ENCODE measurements around the gene ZNF784.

DNA sequence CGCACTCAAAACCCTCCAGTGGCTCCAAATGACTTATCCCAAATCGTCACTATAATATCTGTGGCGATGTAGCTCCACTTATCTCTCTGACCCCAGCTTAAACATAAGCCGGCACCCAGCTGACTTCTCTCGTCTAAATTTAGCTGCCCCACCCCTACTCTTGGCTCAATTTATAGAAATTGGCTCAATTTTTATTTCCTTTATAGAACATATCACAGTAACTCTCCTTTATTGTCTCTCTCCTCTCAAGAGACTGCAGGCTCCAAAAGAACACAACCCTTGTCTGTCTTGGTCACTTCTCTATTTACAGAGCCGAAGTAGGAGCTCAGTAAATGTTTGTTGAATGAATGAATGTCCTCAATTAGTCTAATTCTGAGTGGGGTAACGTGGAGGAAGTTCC is 805 bp downstream of the ZNF784 start:
- TF ChIP-seq TCF7 (CRISPR knock-in tag; IDR thresholded peaks at IDR 0.05; ENCODE audit: low read depth), result no peak
- no peak for TF ChIP-seq EMX1 (CRISPR knock-in tag; IDR thresholded peaks at IDR 0.05)
- TF ChIP-seq, protein P1, sequence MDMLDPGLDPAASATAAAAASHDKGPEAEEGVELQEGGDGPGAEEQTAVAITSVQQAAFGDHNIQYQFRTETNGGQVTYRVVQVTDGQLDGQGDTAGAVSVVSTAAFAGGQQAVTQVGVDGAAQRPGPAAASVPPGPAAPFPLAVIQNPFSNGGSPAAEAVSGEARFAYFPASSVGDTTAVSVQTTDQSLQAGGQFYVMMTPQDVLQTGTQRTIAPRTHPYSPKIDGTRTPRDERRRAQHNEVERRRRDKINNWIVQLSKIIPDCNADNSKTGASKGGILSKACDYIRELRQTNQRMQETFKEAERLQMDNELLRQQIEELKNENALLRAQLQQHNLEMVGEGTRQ (CRISPR knock-in tag; IDR thresholded peaks at IDR 0.05), result no peak
- TF ChIP-seq, protein P2, sequence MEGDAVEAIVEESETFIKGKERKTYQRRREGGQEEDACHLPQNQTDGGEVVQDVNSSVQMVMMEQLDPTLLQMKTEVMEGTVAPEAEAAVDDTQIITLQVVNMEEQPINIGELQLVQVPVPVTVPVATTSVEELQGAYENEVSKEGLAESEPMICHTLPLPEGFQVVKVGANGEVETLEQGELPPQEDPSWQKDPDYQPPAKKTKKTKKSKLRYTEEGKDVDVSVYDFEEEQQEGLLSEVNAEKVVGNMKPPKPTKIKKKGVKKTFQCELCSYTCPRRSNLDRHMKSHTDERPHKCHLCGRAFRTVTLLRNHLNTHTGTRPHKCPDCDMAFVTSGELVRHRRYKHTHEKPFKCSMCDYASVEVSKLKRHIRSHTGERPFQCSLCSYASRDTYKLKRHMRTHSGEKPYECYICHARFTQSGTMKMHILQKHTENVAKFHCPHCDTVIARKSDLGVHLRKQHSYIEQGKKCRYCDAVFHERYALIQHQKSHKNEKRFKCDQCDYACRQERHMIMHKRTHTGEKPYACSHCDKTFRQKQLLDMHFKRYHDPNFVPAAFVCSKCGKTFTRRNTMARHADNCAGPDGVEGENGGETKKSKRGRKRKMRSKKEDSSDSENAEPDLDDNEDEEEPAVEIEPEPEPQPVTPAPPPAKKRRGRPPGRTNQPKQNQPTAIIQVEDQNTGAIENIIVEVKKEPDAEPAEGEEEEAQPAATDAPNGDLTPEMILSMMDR (IDR thresholded peaks at IDR 0.05), result no peak
- TF ChIP-seq TEAD4 (CRISPR knock-in tag; IDR thresholded peaks at IDR 0.05), result no peak
- no peak for TF ChIP-seq GABPB1 (CRISPR knock-in tag; IDR thresholded peaks at IDR 0.05)
- no peak for TF ChIP-seq ZNF138 (CRISPR knock-in tag; conservative IDR thresholded peaks at IDR 0.05)
- TF ChIP-seq, protein P3, sequence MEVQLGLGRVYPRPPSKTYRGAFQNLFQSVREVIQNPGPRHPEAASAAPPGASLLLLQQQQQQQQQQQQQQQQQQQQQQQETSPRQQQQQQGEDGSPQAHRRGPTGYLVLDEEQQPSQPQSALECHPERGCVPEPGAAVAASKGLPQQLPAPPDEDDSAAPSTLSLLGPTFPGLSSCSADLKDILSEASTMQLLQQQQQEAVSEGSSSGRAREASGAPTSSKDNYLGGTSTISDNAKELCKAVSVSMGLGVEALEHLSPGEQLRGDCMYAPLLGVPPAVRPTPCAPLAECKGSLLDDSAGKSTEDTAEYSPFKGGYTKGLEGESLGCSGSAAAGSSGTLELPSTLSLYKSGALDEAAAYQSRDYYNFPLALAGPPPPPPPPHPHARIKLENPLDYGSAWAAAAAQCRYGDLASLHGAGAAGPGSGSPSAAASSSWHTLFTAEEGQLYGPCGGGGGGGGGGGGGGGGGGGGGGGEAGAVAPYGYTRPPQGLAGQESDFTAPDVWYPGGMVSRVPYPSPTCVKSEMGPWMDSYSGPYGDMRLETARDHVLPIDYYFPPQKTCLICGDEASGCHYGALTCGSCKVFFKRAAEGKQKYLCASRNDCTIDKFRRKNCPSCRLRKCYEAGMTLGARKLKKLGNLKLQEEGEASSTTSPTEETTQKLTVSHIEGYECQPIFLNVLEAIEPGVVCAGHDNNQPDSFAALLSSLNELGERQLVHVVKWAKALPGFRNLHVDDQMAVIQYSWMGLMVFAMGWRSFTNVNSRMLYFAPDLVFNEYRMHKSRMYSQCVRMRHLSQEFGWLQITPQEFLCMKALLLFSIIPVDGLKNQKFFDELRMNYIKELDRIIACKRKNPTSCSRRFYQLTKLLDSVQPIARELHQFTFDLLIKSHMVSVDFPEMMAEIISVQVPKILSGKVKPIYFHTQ (CRISPR knock-in tag; IDR thresholded peaks at IDR 0.05), result no peak
